Fibroblast of the conjunctiva (primary cell): ENCODE data around the gene HS6ST1.
"Not testable (repeated sequence)": the region's sequence is repeated elsewhere in the genome, so short reads cannot be mapped to it uniquely, and the experiment has no call there.

ENCODE experiments used
- DNase-seq: peaks from one replicate; pipeline ENCODE4 v3.0.0-alpha.2; 2010; ENCODE audit warnings: low read depth

Gene HS6ST1

GRCh38 chr2:128280901-128281321, 37.8 kb downstream of the HS6ST1 start:
- DNase-seq = no peak

- no peak for DNase-seq
These were observed 38.4 kb downstream of the HS6ST1 start for GRCh38 chr2:128280158-128280871.

GRCh38 chr2:128279786-128280157, 38.9 kb downstream of the HS6ST1 start:
- DNase-seq = no peak

GRCh38 chr2:128279009-128279408, 39.7 kb downstream of the HS6ST1 start:
- DNase-seq = no peak

- no peak for DNase-seq
These were observed 40.5 kb downstream of the HS6ST1 start for GRCh38 chr2:128277961-128278681.

GRCh38 chr2:128276878-128277675, 41.6 kb downstream of the HS6ST1 start:
- DNase-seq = no peak

- DNase-seq = no peak
These were observed 43.1 kb downstream of the HS6ST1 start for GRCh38 chr2:128275498-128276045.

- DNase-seq = no peak
These were observed 44.5 kb downstream of the HS6ST1 start for GRCh38 chr2:128274218-128274617.

- DNase-seq = no peak
These were observed 45.1 kb downstream of the HS6ST1 start for GRCh38 chr2:128273469-128274081.

GRCh38 chr2:128272601-128273468, 45.8 kb downstream of the HS6ST1 start:
- no peak for DNase-seq

- DNase-seq = no peak
These were observed 46.6 kb downstream of the HS6ST1 start for GRCh38 chr2:128271911-128272600.

GRCh38 chr2:128271597-128271910, 47.1 kb downstream of the HS6ST1 start:
- DNase-seq = no peak

GRCh38 chr2:128270672-128271596, 47.7 kb downstream of the HS6ST1 start:
- no peak for DNase-seq

GRCh38 chr2:128269990-128270671, 48.5 kb downstream of the HS6ST1 start:
- no peak for DNase-seq

GRCh38 chr2:128269063-128269989, 49.3 kb downstream of the HS6ST1 start:
- no peak for DNase-seq

GRCh38 chr2:128268611-128269010, 50.1 kb downstream of the HS6ST1 start:
- not testable (repeated sequence) for DNase-seq

- not testable (repeated sequence) for DNase-seq
These were observed 50.5 kb downstream of the HS6ST1 start for GRCh38 chr2:128268145-128268544.

- DNase-seq = not testable (repeated sequence)
These were observed 51.0 kb downstream of the HS6ST1 start for GRCh38 chr2:128267649-128268048.
